A549 (cell line): ENCODE data around the gene C17orf75. TPM values are rescaled to one million over a fixed set of nuclear protein-coding genes. Genes with fewer than 3 reads are reported as not detected.

ENCODE experiments used
- ATAC-seq, 2 experiments: fragments of 200-7000 bp in 1 of 2; fragments of >200 bp in 1 of 2; cut with Nextera tagmentation in 1 of 2; cut with Tn5 transposase in 1 of 2; 3 replicates each; pipeline versions ENCODE4 v1.8.0 to v1.9.1; 2018 to 2020; ENCODE audit warnings: mild to moderate bottlenecking in 1 of 2, moderate library complexity in 1 of 2
- CTCF ChIA-PET: fragments of 300-600 bp; sonication (Branson Sonifier 250); formaldehyde crosslinking; extraction: SDS; loops from one replicate; lab custom pipeline; 2021; ENCODE audit warnings: antibody characterized with exemption, inconsistent platforms; lab: Yijun Ruan, JAX
- POLR2A ChIA-PET: fragments of 350-600 bp; formaldehyde crosslinking; extraction: SDS; loops from one replicate; lab custom pipeline; 2021; ENCODE audit warnings: antibody characterized with exemption, inconsistent platforms; lab: Yijun Ruan, JAX
- DNase-seq, 2 experiments: peaks; one replicate each; pipeline versions ENCODE4 v3.0.0 to v3.0.0-alpha.2; 2011 to 2016; ENCODE audit warnings: low read depth in 1 of 2, low spot score in 1 of 2
- FAIRE-seq: peaks from 2 replicates; lab custom pipeline; 2011; peaks lifted over from hg19 to GRCh38; lab: Jason Lieb, UNC
- H3K27ac ChIP-seq, 2 experiments: fragments of >200 bp; sonication (Bioruptor Twin); formaldehyde crosslinking; 3 replicates each; pipeline ENCODE4 v1.5.1; 2016 to 2017
- H3K4me1 ChIP-seq: fragments of >200 bp; sonication (Bioruptor Twin); formaldehyde crosslinking; 3 replicates; pipeline ENCODE4 v1.6.1; 2016
- H3K4me2 ChIP-seq: fragments of >200 bp; sonication (Bioruptor Twin); formaldehyde crosslinking; 3 replicates; pipeline ENCODE4 v1.6.1; 2016
- H3K4me3 ChIP-seq: fragments of >200 bp; sonication (Bioruptor Twin); formaldehyde crosslinking; 3 replicates; pipeline ENCODE4 v1.5.1; 2016
- H3K9me3 ChIP-seq: fragments of >200 bp; sonication (Bioruptor Twin); formaldehyde crosslinking; 3 replicates; pipeline ENCODE4 v1.6.1; 2016
- ATOH8 ChIP-seq: fragments of 250-450 bp; sonication (Bioruptor Pico); IDR thresholded peaks from 2 replicates; pipeline ENCODE4 v1.5.0; 2020; ENCODE audit warnings: low read depth, mild to moderate bottlenecking, moderate library complexity
- CBX8 ChIP-seq: fragments of 200-600 bp; sonication (generic); IDR thresholded peaks from 2 replicates; pipeline ENCODE4 v1.6.1; 2016
- CTCF ChIP-seq: fragments of >200 bp; sonication (Bioruptor Twin); formaldehyde crosslinking; IDR thresholded peaks from 3 replicates; pipeline ENCODE4 v1.5.1; 2016
- EHF ChIP-seq: fragments of 250-450 bp; sonication (Bioruptor Pico); IDR thresholded peaks from 2 replicates; pipeline ENCODE4 v1.5.0; 2020; ENCODE audit warnings: mild to moderate bottlenecking
- EHMT2 ChIP-seq: fragments of 200-600 bp; sonication (generic); IDR thresholded peaks from 2 replicates; pipeline ENCODE4 v1.6.1; 2016; ENCODE audit warnings: antibody characterized with exemption, low read depth, mild to moderate bottlenecking, moderate library complexity
- ELK1 ChIP-seq: fragments of 150-350 bp; IDR thresholded peaks from 2 replicates; pipeline ENCODE4 v1.6.1; 2014; ENCODE audit warnings: low read depth, mild to moderate bottlenecking, low read length
- HOXB13 ChIP-seq: fragments of 250-450 bp; sonication (Bioruptor Pico); IDR thresholded peaks from 2 replicates; pipeline ENCODE4 v1.5.0; 2020; ENCODE audit warnings: low read depth, mild to moderate bottlenecking, moderate library complexity
- KDM1A ChIP-seq: fragments of 200-600 bp; sonication (generic); IDR thresholded peaks from 2 replicates; pipeline ENCODE4 v1.6.1; 2016; ENCODE audit warnings: low read depth, mild to moderate bottlenecking
- KDM5A ChIP-seq: fragments of 200-600 bp; sonication (generic); IDR thresholded peaks from 2 replicates; pipeline ENCODE4 v1.6.1; 2016; ENCODE audit warnings: antibody characterized with exemption, mild to moderate bottlenecking
- MAX ChIP-seq: IDR thresholded peaks from 2 replicates; pipeline ENCODE4 v1.6.1; 2012
- MYC ChIP-seq: IDR thresholded peaks from 2 replicates; pipeline ENCODE4 v1.6.1; 2012; ENCODE audit warnings: mild to moderate bottlenecking, inconsistent platforms, low read length, improper control_type of control experiment, borderline replicate concordance
- NFE2L2 ChIP-seq: fragments of 150-350 bp; conservative IDR thresholded peaks from 2 replicates; pipeline ENCODE4 v1.6.1; 2014; ENCODE audit warnings: low read length
- PBX3 ChIP-seq: IDR thresholded peaks from 2 replicates; pipeline ENCODE4 v1.6.1; 2012
- PHF8 ChIP-seq: fragments of 200-600 bp; sonication (generic); IDR thresholded peaks from 2 replicates; pipeline ENCODE4 v1.6.1; 2016; ENCODE audit warnings: low read depth, mild to moderate bottlenecking, antibody characterized with exemption, moderate library complexity, borderline replicate concordance
- RARB ChIP-seq: fragments of 250-450 bp; sonication (Bioruptor Pico); IDR thresholded peaks from 2 replicates; pipeline ENCODE4 v1.8.0; 2021; ENCODE audit warnings: mild to moderate bottlenecking, moderate library complexity
- RCOR1 ChIP-seq: fragments of 150-350 bp; IDR thresholded peaks from 2 replicates; pipeline ENCODE4 v1.6.1; 2014; ENCODE audit warnings: antibody characterized with exemption, low read length, low read depth
- RFX5 ChIP-seq: fragments of 450-650 bp; IDR thresholded peaks from 2 replicates; pipeline ENCODE4 v1.7.1; 2014; ENCODE audit warnings: antibody characterized with exemption, mild to moderate bottlenecking, moderate library complexity
- RNF2 ChIP-seq: fragments of 200-600 bp; sonication (generic); IDR thresholded peaks from 2 replicates; pipeline ENCODE4 v1.6.1; 2016; ENCODE audit warnings: low read depth, mild to moderate bottlenecking, antibody characterized with exemption, moderate library complexity, borderline replicate concordance
- SMC3 ChIP-seq: fragments of >200 bp; sonication (Bioruptor Twin); formaldehyde crosslinking; IDR thresholded peaks from 3 replicates; pipeline ENCODE4 v1.6.1; 2018; ENCODE audit warnings: inconsistent platforms
- SREBF2 ChIP-seq: fragments of 450-650 bp; IDR thresholded peaks from 2 replicates; pipeline ENCODE4 v1.6.1; 2014; ENCODE audit warnings: mild to moderate bottlenecking, moderate library complexity
- ZC3H11A ChIP-seq: fragments of 450-650 bp; IDR thresholded peaks from 2 replicates; pipeline ENCODE4 v1.6.1; 2014; ENCODE audit warnings: antibody characterized with exemption, mild to moderate bottlenecking
- ZSCAN20 ChIP-seq: fragments of 250-450 bp; sonication (Bioruptor Pico); IDR thresholded peaks from 2 replicates; pipeline ENCODE4 v1.8.0; 2022; ENCODE audit warnings: mild to moderate bottlenecking, moderate library complexity
- WGBS: methylation state at CpG from one replicate; pipeline ENCODE4 v1.1.6; 2017; ENCODE audit errors: missing lambda C conversion rate; 5-methylcytosine and 5-hydroxymethylcytosine counted together
- polyA plus RNA-seq, 4 experiments: library from polyadenylated mRNA; depleted of rRNA in 3 of 4; stranded (reverse); fragments of >200 nt; fragmentation: RNase III in 1 of 4; extraction: RNeasy Plus Mini Kit Qiagen cat#74134 plus additional on column Dnase treatment in 1 of 4; gene quantifications; 2 replicates in 3 of 4; 3 replicates in 1 of 4; pipeline ENCODE4 v1.2.3, GENCODE V29; 2011 to 2017

The C17orf75 gene
- polyA plus RNA-seq, 2 of the 4 experiments (the other 2 are of a cell fraction), result 36.3 to 49.6 TPM

- H3K9me3 ChIP-seq, result no peaks in the 10 kb centered on the region
- 79% methylated on average over 10 of the region's 10 CpGs for WGBS
- ChIA-PET CTCF (interaction anchor here (0.5 to 4.2 kb wide), 7 partner anchors 10 to 118 kb away, joined by 3 to 27 read pairs (median 5); no protein-coding TSS in a partner anchor), POLR2A (no interaction called here)
- H3K4me3 ChIP-seq, result no peak overlapping the region
- TF ChIP-seq SREBF2 (no peak), CTCF (no peak), HOXB13 (CRISPR knock-in tag) (no peak), KDM5A (no peak), ZSCAN20 (no peak), ELK1 (no peak), EHF (CRISPR knock-in tag) (no peak), NFE2L2 (no peak), KDM1A (no peak), RFX5 (no peak), ATOH8 (no peak), RARB (CRISPR knock-in tag) (no peak), PBX3 (no peak), CBX8 (no peak), MAX (no peak), RNF2 (no peak)
- no peak overlapping the region for H3K27ac ChIP-seq
- ATAC-seq, result peak; percentile 30 to 67; a peak in 3 of 6 replicates
- H3K4me2 ChIP-seq, result no peak overlapping the region
- DNase-seq, result no peak
- H3K4me1 ChIP-seq, result peaks cover 14% of the 10 kb centered on the region; the same call in 2 of the 3 replicates
- no peak for FAIRE-seq
Measured at GRCh38 chr17:32287804-32288511, 54.0 kb downstream of the C17orf75 start.

- Histone ChIP-seq H3K4me1 (peaks cover 17% of the 10 kb centered on the region; the same call in 2 of the 3 replicates), H3K27ac (peak overlapping the region in 1 of 2 experiments; percentile 71; a peak in 3 of 6 replicates), H3K4me3 (no peak overlapping the region), H3K9me3 (no peaks in the 10 kb centered on the region), H3K4me2 (no peak overlapping the region)
- no peak for DNase-seq
- ATAC-seq, result peak in 1 of 2 experiments; percentile 14; a peak in 1 of 6 replicates
- 80% methylated on average over 5 of the region's 5 CpGs for WGBS
- no peak for FAIRE-seq
- TF ChIP-seq RARB (CRISPR knock-in tag) (no peak), RCOR1 (no peak), CBX8 (no peak), MYC (no peak), ZC3H11A (no peak), ZSCAN20 (no peak), SMC3 (no peak), EHMT2 (no peak), PHF8 (no peak)
- TF ChIP-seq, all 56 proteins: peak for 0
- CTCF ChIA-PET, result interaction anchor here (1.0 to 4.2 kb wide), 12 partner anchors 9 to 83 kb away, joined by 3 to 27 read pairs (median 4); no protein-coding TSS in a partner anchor
- POLR2A ChIA-PET, result no interaction called here
Measured at GRCh38 chr17:32286518-32286900, 55.5 kb downstream of the C17orf75 start.
